Measurements from ENCODE around the gene CCDC146. TPM values are rescaled to one million over a fixed set of nuclear protein-coding genes. Genes with fewer than 3 reads are reported as not detected.

Gene CCDC146
- total RNA-seq, 1 experiment from 2014 or later = 2.2 TPM

DNA sequence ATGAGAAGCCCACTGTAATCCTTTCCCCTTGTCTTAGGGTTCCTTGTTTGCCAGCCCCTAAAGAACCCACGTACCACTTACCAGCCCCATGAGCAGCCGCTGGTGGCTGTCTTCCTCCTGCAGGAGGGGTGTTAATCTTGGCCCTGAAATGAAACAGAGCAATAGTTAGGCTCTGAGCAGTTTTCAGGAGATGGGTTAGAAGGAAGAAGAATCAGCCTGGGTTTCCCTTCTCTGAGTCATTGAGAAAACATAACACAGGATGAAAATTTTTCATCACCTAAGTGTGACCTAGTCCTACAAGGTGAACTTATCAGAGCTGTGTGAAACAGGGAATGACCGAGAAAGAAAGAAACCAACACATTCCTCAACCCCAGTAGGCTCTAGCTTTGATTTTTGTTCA is 203.7 kb downstream of the CCDC146 start:
- CTCF ChIA-PET = no interaction called here
- no peak overlapping the region for H3K4me3 ChIP-seq (ENCODE audit: low read depth, low read length, poor library complexity, severe bottlenecking)
- H3K27me3 ChIP-seq (replicated peaks; ENCODE audit: insufficient read depth, low read depth, low read length, poor library complexity) = no peaks in the 10 kb centered on the region
- peaks cover 33% of the 10 kb centered on the region for H3K4me1 ChIP-seq (ENCODE audit: insufficient read depth, low read length, poor library complexity, severe bottlenecking)
- no peak for TF ChIP-seq EZH2 (IDR thresholded peaks at IDR 0.05; ENCODE audit: borderline replicate concordance, low read depth, low read length, poor library complexity, severe bottlenecking)
- TF ChIP-seq, protein P1, sequence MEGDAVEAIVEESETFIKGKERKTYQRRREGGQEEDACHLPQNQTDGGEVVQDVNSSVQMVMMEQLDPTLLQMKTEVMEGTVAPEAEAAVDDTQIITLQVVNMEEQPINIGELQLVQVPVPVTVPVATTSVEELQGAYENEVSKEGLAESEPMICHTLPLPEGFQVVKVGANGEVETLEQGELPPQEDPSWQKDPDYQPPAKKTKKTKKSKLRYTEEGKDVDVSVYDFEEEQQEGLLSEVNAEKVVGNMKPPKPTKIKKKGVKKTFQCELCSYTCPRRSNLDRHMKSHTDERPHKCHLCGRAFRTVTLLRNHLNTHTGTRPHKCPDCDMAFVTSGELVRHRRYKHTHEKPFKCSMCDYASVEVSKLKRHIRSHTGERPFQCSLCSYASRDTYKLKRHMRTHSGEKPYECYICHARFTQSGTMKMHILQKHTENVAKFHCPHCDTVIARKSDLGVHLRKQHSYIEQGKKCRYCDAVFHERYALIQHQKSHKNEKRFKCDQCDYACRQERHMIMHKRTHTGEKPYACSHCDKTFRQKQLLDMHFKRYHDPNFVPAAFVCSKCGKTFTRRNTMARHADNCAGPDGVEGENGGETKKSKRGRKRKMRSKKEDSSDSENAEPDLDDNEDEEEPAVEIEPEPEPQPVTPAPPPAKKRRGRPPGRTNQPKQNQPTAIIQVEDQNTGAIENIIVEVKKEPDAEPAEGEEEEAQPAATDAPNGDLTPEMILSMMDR (conservative IDR thresholded peaks at IDR 0.05; ENCODE audit: low read depth, low read length) = no peak
- no peaks in the 10 kb centered on the region for H3K36me3 ChIP-seq (ENCODE audit: insufficient read depth, low read length, poor library complexity, severe bottlenecking)
- no peak overlapping the region for H3K27ac ChIP-seq (ENCODE audit: low read depth, low read length, poor library complexity, severe bottlenecking)
- H3K9me3 ChIP-seq (ENCODE audit: low read depth, low read length, poor library complexity, severe bottlenecking) = no peaks in the 10 kb centered on the region
- DNase-seq (ENCODE audit: low spot score) = no peak
- POLR2A ChIA-PET (ENCODE audit: low non-redundant PET) = no interaction called here
- no TSS peak for BruUV-seq (replicated peaks)
- intact Hi-C loops (cut with micrococcal nuclease; ENCODE audit: unreplicated experiment) = no loop called here

DNA sequence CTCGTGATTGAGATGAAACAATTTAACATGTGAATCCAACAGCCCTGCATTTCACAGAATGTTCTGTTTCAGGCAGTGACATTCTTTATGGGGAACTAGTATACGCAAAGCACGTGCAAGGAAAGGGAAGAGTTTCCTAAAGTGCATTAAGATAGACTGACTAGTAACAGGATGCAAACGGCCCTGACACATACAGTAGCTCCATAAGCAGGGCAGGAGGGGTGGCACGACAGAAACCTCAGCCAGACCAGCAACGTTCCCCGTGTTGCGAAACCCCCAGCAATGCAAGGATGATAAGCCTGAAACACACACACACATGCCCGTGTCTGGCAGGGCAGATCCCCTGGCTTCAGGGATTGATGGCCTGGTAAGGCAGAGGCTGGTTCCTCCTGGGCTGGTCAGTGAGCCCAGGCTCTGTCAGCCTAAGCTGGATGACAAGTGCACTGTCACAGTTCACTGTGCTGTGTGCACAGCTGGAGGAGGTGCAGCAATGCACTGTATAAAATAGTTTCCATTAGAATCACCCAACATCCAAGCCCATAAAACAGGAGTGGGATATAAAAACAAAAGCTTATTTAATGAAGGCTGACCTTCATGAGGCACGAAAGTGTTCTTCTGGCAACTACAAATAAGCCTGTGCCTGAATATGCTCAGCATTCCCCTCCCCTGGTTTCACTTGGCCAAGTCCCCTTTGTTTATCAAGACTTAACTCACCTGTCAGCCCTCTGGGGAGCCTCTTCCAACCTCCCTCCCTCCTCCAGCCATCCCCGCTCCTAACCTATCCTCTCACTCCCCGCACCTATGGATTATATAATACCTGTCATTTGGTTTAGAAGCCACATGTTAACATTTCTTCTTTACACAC is 204.9 kb downstream of the CCDC146 start:
- POLR2A ChIA-PET (ENCODE audit: low non-redundant PET) = no interaction called here
- Histone ChIP-seq H3K36me3 (ENCODE audit: insufficient read depth, low read length, poor library complexity, severe bottlenecking) (no peaks in the 10 kb centered on the region), H3K4me1 (ENCODE audit: insufficient read depth, low read length, poor library complexity, severe bottlenecking) (peaks cover 44% of the 10 kb centered on the region), H3K27ac (ENCODE audit: low read depth, low read length, poor library complexity, severe bottlenecking) (no peak overlapping the region), H3K27me3 (replicated peaks; ENCODE audit: insufficient read depth, low read depth, low read length, poor library complexity) (no peaks in the 10 kb centered on the region), H3K4me3 (ENCODE audit: low read depth, low read length, poor library complexity, severe bottlenecking) (no peak overlapping the region), H3K9me3 (ENCODE audit: low read depth, low read length, poor library complexity, severe bottlenecking) (no peaks in the 10 kb centered on the region)
- intact Hi-C loops (cut with micrococcal nuclease; ENCODE audit: unreplicated experiment) = no loop called here
- no peak for DNase-seq (ENCODE audit: low spot score)
- TF ChIP-seq EZH2 (IDR thresholded peaks at IDR 0.05; ENCODE audit: borderline replicate concordance, low read depth, low read length, poor library complexity, severe bottlenecking) = no peak
- TF ChIP-seq, protein P1 (conservative IDR thresholded peaks at IDR 0.05; ENCODE audit: low read depth, low read length) = no peak
- BruUV-seq (replicated peaks) = no TSS peak
- CTCF ChIA-PET = no interaction called here

DNA sequence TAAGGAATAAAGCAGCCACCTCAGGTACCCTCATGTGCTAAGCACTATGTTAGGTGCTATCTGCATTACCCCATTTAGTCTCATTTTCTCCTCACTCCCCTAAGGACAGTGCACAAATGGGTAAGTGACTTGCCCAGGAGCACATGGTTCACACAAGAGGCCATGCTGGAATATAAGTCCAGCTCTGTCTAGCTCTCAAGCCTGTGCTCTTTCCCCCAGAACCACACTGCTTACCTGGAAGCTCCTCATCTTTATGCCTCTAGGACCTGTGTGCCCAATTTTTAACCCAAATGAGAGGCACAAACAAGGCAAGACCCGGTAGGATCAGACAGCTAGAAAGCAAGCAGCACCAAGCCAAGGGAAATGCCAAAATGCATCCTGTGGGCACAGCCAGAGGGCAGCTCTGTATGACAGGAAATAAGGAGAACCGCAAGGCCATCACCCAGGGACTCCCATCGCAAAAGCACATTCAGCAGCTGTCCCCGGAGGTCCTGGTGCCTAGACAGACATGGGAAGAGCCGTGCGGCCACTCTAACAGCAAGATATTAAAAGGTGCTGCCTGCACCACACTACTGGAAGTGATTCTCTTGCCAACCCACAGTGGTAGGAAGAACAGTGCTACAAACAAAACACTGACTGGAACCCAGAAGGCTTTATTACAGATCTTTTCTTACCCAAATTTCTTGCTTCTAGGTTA is 205.7 kb downstream of the CCDC146 start:
- Histone ChIP-seq H3K27ac (ENCODE audit: low read depth, low read length, poor library complexity, severe bottlenecking) (no peak overlapping the region), H3K4me3 (ENCODE audit: low read depth, low read length, poor library complexity, severe bottlenecking) (no peak overlapping the region), H3K36me3 (ENCODE audit: insufficient read depth, low read length, poor library complexity, severe bottlenecking) (no peaks in the 10 kb centered on the region), H3K4me1 (ENCODE audit: insufficient read depth, low read length, poor library complexity, severe bottlenecking) (peaks cover 44% of the 10 kb centered on the region), H3K9me3 (ENCODE audit: low read depth, low read length, poor library complexity, severe bottlenecking) (no peaks in the 10 kb centered on the region), H3K27me3 (replicated peaks; ENCODE audit: insufficient read depth, low read depth, low read length, poor library complexity) (no peaks in the 10 kb centered on the region)
- intact Hi-C loops (cut with micrococcal nuclease; ENCODE audit: unreplicated experiment) = no loop called here
- no peak for DNase-seq (ENCODE audit: low spot score)
- ChIA-PET POLR2A (ENCODE audit: low non-redundant PET) (no interaction called here), CTCF (no interaction called here)
- no TSS peak for BruUV-seq (replicated peaks)
- TF ChIP-seq, protein P1 (conservative IDR thresholded peaks at IDR 0.05; ENCODE audit: low read depth, low read length) = no peak
- TF ChIP-seq EZH2 (IDR thresholded peaks at IDR 0.05; ENCODE audit: borderline replicate concordance, low read depth, low read length, poor library complexity, severe bottlenecking) = no peak

Measured in A673 (cell line).